ENCODE measurements around the gene BORCS6.

BORCS6 gene

DNA sequence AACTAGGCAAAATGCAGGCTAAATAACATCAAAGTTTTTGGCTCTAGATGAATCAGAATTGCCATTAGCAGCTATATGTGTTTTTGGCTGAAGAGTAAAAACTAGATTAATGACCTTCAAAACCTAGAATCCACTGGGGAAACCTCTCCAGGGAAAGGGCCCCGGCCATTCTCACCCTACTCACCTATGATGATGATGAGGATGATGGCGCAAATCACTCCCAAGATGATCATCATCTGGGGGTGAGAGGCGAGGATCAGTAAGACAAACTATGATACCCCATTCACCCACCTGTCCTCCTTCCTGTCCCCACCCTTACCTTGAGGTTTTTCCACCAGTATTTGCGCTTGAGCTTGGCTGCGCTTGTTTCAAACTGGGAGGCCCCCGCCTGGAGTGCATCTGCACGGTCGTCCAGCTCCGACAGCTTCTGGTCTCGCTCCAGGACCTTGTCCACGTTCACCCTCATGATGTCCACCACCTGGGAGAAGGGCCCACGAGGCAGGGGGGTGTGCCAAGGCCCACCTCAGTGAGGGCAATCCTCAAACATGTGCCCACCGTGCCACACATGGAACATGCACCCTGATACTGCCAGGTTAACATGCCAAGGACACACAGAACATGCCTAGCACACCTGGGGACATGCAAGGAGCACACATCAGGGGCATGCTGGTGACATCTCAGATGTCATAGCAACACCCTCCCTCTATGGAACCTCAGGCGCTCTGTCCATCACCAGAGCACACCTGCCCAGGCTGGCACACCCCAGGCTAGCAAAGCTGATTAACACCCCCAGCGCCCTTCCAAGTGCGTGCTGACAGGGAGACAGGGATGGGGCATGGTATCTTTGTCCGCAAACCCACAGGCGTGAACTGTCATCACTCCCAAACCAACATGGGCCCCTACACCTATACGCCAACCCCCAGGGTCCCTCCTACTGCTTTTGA, 28.4 kb downstream of the BORCS6 start:
- TF ChIP-seq FOXP2 (optimal IDR thresholded peaks at IDR 0.05; ENCODE audit: borderline replicate concordance, extremely low read depth, extremely low read length, insufficient read depth): no peak
- TF ChIP-seq, protein P1, sequence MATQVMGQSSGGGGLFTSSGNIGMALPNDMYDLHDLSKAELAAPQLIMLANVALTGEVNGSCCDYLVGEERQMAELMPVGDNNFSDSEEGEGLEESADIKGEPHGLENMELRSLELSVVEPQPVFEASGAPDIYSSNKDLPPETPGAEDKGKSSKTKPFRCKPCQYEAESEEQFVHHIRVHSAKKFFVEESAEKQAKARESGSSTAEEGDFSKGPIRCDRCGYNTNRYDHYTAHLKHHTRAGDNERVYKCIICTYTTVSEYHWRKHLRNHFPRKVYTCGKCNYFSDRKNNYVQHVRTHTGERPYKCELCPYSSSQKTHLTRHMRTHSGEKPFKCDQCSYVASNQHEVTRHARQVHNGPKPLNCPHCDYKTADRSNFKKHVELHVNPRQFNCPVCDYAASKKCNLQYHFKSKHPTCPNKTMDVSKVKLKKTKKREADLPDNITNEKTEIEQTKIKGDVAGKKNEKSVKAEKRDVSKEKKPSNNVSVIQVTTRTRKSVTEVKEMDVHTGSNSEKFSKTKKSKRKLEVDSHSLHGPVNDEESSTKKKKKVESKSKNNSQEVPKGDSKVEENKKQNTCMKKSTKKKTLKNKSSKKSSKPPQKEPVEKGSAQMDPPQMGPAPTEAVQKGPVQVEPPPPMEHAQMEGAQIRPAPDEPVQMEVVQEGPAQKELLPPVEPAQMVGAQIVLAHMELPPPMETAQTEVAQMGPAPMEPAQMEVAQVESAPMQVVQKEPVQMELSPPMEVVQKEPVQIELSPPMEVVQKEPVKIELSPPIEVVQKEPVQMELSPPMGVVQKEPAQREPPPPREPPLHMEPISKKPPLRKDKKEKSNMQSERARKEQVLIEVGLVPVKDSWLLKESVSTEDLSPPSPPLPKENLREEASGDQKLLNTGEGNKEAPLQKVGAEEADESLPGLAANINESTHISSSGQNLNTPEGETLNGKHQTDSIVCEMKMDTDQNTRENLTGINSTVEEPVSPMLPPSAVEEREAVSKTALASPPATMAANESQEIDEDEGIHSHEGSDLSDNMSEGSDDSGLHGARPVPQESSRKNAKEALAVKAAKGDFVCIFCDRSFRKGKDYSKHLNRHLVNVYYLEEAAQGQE (IDR thresholded peaks at IDR 0.05; ENCODE audit: insufficient read depth in 1 of 2, low read depth in 2 of 2, low read length in 2 of 2): no peak
- no peak for TF ChIP-seq TAF1 (IDR thresholded peaks at IDR 0.05; ENCODE audit: borderline replicate concordance, insufficient read depth, low read length)
- no peak for TF ChIP-seq POLR2AphosphoS5 (IDR thresholded peaks at IDR 0.05; ENCODE audit: low read depth, low read length)
- TF ChIP-seq SIN3A (IDR thresholded peaks at IDR 0.05; ENCODE audit: borderline replicate concordance, insufficient read depth, low read length): no peak

DNA sequence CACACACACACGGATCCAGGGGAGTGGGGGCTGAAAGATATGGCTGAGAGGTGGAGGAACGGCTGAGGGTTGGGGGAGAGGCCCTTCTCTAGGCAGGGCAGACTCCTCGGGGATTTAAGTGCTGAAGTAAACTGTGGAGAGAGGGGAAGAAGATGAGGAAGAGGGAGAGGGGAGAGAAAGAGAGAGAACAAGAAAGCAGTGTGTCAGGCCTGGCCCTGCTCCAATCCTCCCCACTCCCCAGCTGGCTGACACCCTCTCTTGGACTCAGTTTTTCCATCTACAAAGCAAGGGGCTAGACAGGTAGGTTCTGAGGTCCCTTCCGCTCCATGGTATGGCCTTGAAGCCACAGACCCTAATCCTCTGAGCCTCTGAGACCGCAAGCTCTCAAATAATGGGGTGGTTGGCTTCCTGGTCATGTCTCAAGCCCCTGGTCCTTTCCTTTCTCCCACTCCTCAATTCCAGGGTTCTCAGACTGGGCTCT, 29.2 kb downstream of the BORCS6 start:
- TF ChIP-seq, protein P1 (IDR thresholded peaks at IDR 0.05; ENCODE audit: insufficient read depth in 1 of 2, low read depth in 2 of 2, low read length in 2 of 2): no peak
- no peak for TF ChIP-seq SIN3A (IDR thresholded peaks at IDR 0.05; ENCODE audit: borderline replicate concordance, insufficient read depth, low read length)
- no peak for TF ChIP-seq TAF1 (IDR thresholded peaks at IDR 0.05; ENCODE audit: borderline replicate concordance, insufficient read depth, low read length)
- TF ChIP-seq POLR2AphosphoS5 (IDR thresholded peaks at IDR 0.05; ENCODE audit: low read depth, low read length): no peak

- TF ChIP-seq POLR2AphosphoS5 (IDR thresholded peaks at IDR 0.05; ENCODE audit: low read depth, low read length) (no peak), TAF1 (IDR thresholded peaks at IDR 0.05; ENCODE audit: borderline replicate concordance, insufficient read depth, low read length) (no peak), SIN3A (IDR thresholded peaks at IDR 0.05; ENCODE audit: borderline replicate concordance, insufficient read depth, low read length) (no peak), FOXP2 (optimal IDR thresholded peaks at IDR 0.05; ENCODE audit: borderline replicate concordance, extremely low read depth, extremely low read length, insufficient read depth) (no peak)
- TF ChIP-seq, protein P1 (IDR thresholded peaks at IDR 0.05; ENCODE audit: insufficient read depth in 1 of 2, low read depth in 2 of 2, low read length in 2 of 2): no peak
Measured at GRCh38 chr17:8160224-8160577, 29.8 kb downstream of the BORCS6 start.

DNA sequence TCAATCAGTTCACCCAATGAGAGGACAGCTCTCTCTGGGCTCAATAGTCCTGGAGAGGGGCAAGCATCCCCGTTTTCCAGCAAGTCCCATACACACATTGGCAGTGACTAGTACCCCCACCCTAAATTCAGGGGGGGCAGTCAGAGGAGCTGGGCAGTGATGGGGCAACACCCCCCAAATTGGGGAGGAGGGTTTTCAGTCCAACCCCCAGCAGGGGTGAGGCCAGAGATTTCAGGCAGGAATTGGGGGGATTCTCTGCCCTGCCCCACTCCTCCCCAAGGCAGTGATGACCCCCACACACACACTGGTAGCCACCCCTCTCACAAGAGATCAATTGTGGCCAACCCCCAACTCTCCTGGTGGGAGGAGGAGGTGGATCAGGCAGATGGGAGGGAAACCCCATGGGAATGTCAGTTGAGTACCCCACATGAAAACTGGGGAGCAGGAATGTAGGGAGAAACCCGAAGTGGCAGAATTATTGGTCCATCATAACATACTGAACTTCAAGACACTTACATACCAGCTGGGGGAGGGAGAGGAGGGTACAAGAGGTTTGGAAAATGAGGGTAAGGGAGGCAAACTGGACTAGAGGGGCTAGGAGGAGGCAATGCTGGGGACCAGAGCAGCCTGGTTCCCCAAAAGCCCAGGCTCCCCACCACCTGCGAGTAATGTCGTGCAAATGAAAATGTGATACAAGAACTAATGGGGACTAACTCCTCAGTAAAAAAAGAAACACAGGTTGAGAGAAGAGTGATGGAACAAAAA, 30.3 kb downstream of the BORCS6 start:
- TF ChIP-seq SIN3A (IDR thresholded peaks at IDR 0.05; ENCODE audit: borderline replicate concordance, insufficient read depth, low read length) (no peak), TAF1 (IDR thresholded peaks at IDR 0.05; ENCODE audit: borderline replicate concordance, insufficient read depth, low read length) (no peak), FOXP2 (optimal IDR thresholded peaks at IDR 0.05; ENCODE audit: borderline replicate concordance, extremely low read depth, extremely low read length, insufficient read depth) (no peak), POLR2AphosphoS5 (IDR thresholded peaks at IDR 0.05; ENCODE audit: low read depth, low read length) (no peak)
- TF ChIP-seq, protein P1 (IDR thresholded peaks at IDR 0.05; ENCODE audit: insufficient read depth in 1 of 2, low read depth in 2 of 2, low read length in 2 of 2): no peak

Data from PFSK-1 (cell line).